HepG2 (cell line): ENCODE measurements around the gene NFATC4. TPM values are rescaled to one million over a fixed set of nuclear protein-coding genes. Genes with fewer than 3 reads are reported as not detected.

Experiments used
- ARHGAP35 ChIP-seq: sonication (generic); formaldehyde crosslinking; IDR thresholded peaks from 2 replicates; pipeline ENCODE4 v1.9.0; 2022; ENCODE audit warnings: mild to moderate bottlenecking, inconsistent platforms, moderate library complexity, missing genetic modification reagents, borderline replicate concordance
- BHLHE40 ChIP-seq: IDR thresholded peaks from 2 replicates; pipeline ENCODE4 v1.6.1; 2011; ENCODE audit warnings: low read length, improper control_type of control experiment
- CEBPB ChIP-seq: IDR thresholded peaks from 2 replicates; pipeline ENCODE4 v1.6.1; 2011; ENCODE audit warnings: low read depth, low read length, improper control_type of control experiment, borderline replicate concordance
- GABPB1 ChIP-seq: IDR thresholded peaks from 2 replicates; pipeline ENCODE4 v1.6.1; 2016; ENCODE audit warnings: mild to moderate bottlenecking, missing genetic modification reagents, moderate library complexity, missing compliant biosample characterization
- JUN ChIP-seq: sonication (generic); formaldehyde crosslinking; IDR thresholded peaks from 2 replicates; pipeline ENCODE4 v1.4.0; 2020; ENCODE audit warnings: mild to moderate bottlenecking, missing genetic modification reagents
- KLF12 ChIP-seq: sonication (generic); formaldehyde crosslinking; IDR thresholded peaks from 2 replicates; pipeline ENCODE4 v1.4.0; 2020; ENCODE audit warnings: missing genetic modification reagents, borderline replicate concordance
- MZF1 ChIP-seq: sonication (generic); formaldehyde crosslinking; IDR thresholded peaks from 2 replicates; pipeline ENCODE4 v1.8.1; 2023; ENCODE audit warnings: mild to moderate bottlenecking, missing genetic modification reagents, borderline replicate concordance
- NCOA2 ChIP-seq: sonication (generic); formaldehyde crosslinking; IDR thresholded peaks from 2 replicates; pipeline ENCODE4 v1.8.0; 2022; ENCODE audit warnings: inconsistent platforms
- NCOA5 ChIP-seq: sonication (generic); formaldehyde crosslinking; IDR thresholded peaks from 2 replicates; pipeline ENCODE4 v1.4.0; 2020; ENCODE audit warnings: missing genetic modification reagents
- NFYC ChIP-seq: IDR thresholded peaks from 2 replicates; pipeline ENCODE4 v1.6.1; 2016; ENCODE audit warnings: missing genetic modification reagents, missing compliant biosample characterization
- PLSCR1 ChIP-seq: sonication (generic); formaldehyde crosslinking; IDR thresholded peaks from 2 replicates; pipeline ENCODE4 v1.5.0; 2020; ENCODE audit warnings: missing genetic modification reagents, mild to moderate bottlenecking, borderline replicate concordance
- TCF7 ChIP-seq: sonication (generic); IDR thresholded peaks from 2 replicates; pipeline ENCODE4 v1.6.1; 2016; ENCODE audit warnings: antibody characterized with exemption, low read depth
- TFAP4 ChIP-seq: sonication (generic); IDR thresholded peaks from 2 replicates; pipeline ENCODE4 v1.6.1; 2016; ENCODE audit warnings: low read depth, borderline replicate concordance
- TGIF2 ChIP-seq: IDR thresholded peaks from 2 replicates; pipeline ENCODE4 v1.6.1; 2016; ENCODE audit warnings: control low read depth, missing compliant biosample characterization
- XBP1 ChIP-seq: sonication (generic); formaldehyde crosslinking; IDR thresholded peaks from 2 replicates; pipeline ENCODE4 v1.5.0; 2020; ENCODE audit warnings: missing genetic modification reagents
- ZBTB25 ChIP-seq: IDR thresholded peaks from 2 replicates; pipeline ENCODE4 v1.6.1; 2018; ENCODE audit warnings: missing genetic modification reagents
- ZFP36 ChIP-seq: fragments of 150-350 bp; IDR thresholded peaks from 2 replicates; pipeline ENCODE4 v1.6.1; 2018; ENCODE audit warnings: borderline replicate concordance, low read length, low read depth; ENCODE audit not compliant: partially characterized antibody
- ZFP37 ChIP-seq: sonication (generic); formaldehyde crosslinking; IDR thresholded peaks from 2 replicates; pipeline ENCODE4 v1.4.0; 2020; ENCODE audit warnings: missing genetic modification reagents, borderline replicate concordance
- ZNF207 ChIP-seq: fragments of 450-650 bp; IDR thresholded peaks from 2 replicates; pipeline ENCODE4 v1.6.1; 2016; ENCODE audit warnings: antibody characterized with exemption, borderline replicate concordance
- ZNF225 ChIP-seq: sonication (generic); formaldehyde crosslinking; IDR thresholded peaks from 2 replicates; pipeline ENCODE4 v1.4.0; 2020; ENCODE audit warnings: mild to moderate bottlenecking, missing genetic modification reagents
- ZNF292 ChIP-seq: sonication (generic); formaldehyde crosslinking; IDR thresholded peaks from 2 replicates; pipeline ENCODE4 v1.8.1; 2022; ENCODE audit warnings: mild to moderate bottlenecking, low read depth, missing genetic modification reagents, borderline replicate concordance
- ZNF326 ChIP-seq: sonication (generic); formaldehyde crosslinking; IDR thresholded peaks from 2 replicates; pipeline ENCODE4 v1.4.0; 2020; ENCODE audit warnings: missing genetic modification reagents, borderline replicate concordance
- ZNF367 ChIP-seq: sonication (generic); formaldehyde crosslinking; IDR thresholded peaks from 2 replicates; pipeline ENCODE4 v1.4.0; 2020; ENCODE audit warnings: missing genetic modification reagents, borderline replicate concordance
- ZNF563 ChIP-seq: sonication (generic); formaldehyde crosslinking; IDR thresholded peaks from 2 replicates; pipeline ENCODE4 v1.8.0; 2022; ENCODE audit warnings: mild to moderate bottlenecking, moderate library complexity, missing genetic modification reagents
- ZNF7 ChIP-seq: IDR thresholded peaks from 2 replicates; pipeline ENCODE4 v1.6.1; 2016; ENCODE audit warnings: missing biosample characterization, missing genetic modification reagents
- ZNF704 ChIP-seq: sonication (generic); formaldehyde crosslinking; IDR thresholded peaks from 2 replicates; pipeline ENCODE4 v1.8.1; 2023; ENCODE audit warnings: mild to moderate bottlenecking, inconsistent platforms, moderate library complexity, missing genetic modification reagents, borderline replicate concordance
- ZNF709 ChIP-seq: sonication (generic); formaldehyde crosslinking; IDR thresholded peaks from 2 replicates; pipeline ENCODE4 v1.5.0; 2020; ENCODE audit warnings: mild to moderate bottlenecking, missing genetic modification reagents
- polyA plus RNA-seq, 8 experiments: library from polyadenylated mRNA; depleted of rRNA in 3 of 8; stranded (reverse) in 7 of 8; unstranded in 1 of 8; fragments of >200 nt; fragmentation: Illumina TruSeq in 4 of 8; extraction: Trizol in 4 of 8; gene quantifications; 2 replicates each; pipeline versions ENCODE4 v1.2.1 to v1.2.3, GENCODE V29; 2011 to 2016; ENCODE audit warnings: low read depth in 4 of 8, missing spikeins in 1 of 8, mixed read lengths in 1 of 8; ENCODE audit not compliant: insufficient read depth in 1 of 8
- total RNA-seq, 5 experiments: library from RNA; depleted of rRNA; stranded (reverse); fragments of >200 nt; fragmentation: Illumina TruSeq; extraction: Trizol; gene quantifications; 2 replicates each; pipeline ENCODE4 v1.2.3, GENCODE V29; 2016; ENCODE audit warnings: low read depth in 1 of 5

NFATC4 gene
- total and polyA plus RNA-seq, 2 of the 13 experiments (the other 11 are each of a cell fraction or from before 2014, with no cell fraction given) = 0.04 to 0.15 TPM

- TF ChIP-seq PLSCR1 (CRISPR knock-in tag) (no peak), TCF7 (no peak; the same call in 1 of the 2 replicates), NCOA2 (CRISPR knock-in tag) (no peak), KLF12 (peak; percentile 64; the same call in 1 of the 2 replicates), ZNF367 (CRISPR knock-in tag) (no peak), ZBTB25 (CRISPR knock-in tag) (0 out of 2 replicates have a peak, but pooled peaks have one; percentile 3), ZNF207 (no peak), CEBPB (no peak), ZFP36 (no peak), GABPB1 (CRISPR knock-in tag) (peak; percentile 60), ZNF7 (CRISPR knock-in tag) (no peak; the same call in 1 of the 2 replicates), NFYC (CRISPR knock-in tag) (0 out of 2 replicates have a peak, but pooled peaks have one; percentile 11), TFAP4 (peak; percentile 94), ARHGAP35 (CRISPR knock-in tag) (no peak; the same call in 1 of the 2 replicates), ZNF709 (CRISPR knock-in tag) (no peak), BHLHE40 (no peak), ZNF225 (CRISPR knock-in tag) (peak; percentile 79; the same call in 1 of the 2 replicates), TGIF2 (CRISPR knock-in tag) (peak; percentile 31; the same call in 1 of the 2 replicates), MZF1 (CRISPR knock-in tag) (no peak), ZNF563 (CRISPR knock-in tag) (no peak; the same call in none of the 2 replicates), ZFP37 (CRISPR knock-in tag) (no peak), NCOA5 (no peak), ZNF292 (CRISPR knock-in tag) (0 out of 2 replicates have a peak, but pooled peaks have one; percentile 13), XBP1 (CRISPR knock-in tag) (no peak), JUN (0 out of 2 replicates have a peak, but pooled peaks have one; percentile 40), ZNF704 (CRISPR knock-in tag) (no peak), ZNF326 (CRISPR knock-in tag) (no peak)
Observed at GRCh38 chr14:24366721-24367513, 1.1 kb upstream of the NFATC4 start (continued).
